NCI-H446 treated with DMSO at 0.1 percent for 48 hours (cell line): Measurements from ENCODE around the gene MMP24.

Experiments used
- DNase-seq: peaks from one replicate; lab custom pipeline; 2025; lab: John Stamatoyannopoulos, UW

MMP24 gene

DNA sequence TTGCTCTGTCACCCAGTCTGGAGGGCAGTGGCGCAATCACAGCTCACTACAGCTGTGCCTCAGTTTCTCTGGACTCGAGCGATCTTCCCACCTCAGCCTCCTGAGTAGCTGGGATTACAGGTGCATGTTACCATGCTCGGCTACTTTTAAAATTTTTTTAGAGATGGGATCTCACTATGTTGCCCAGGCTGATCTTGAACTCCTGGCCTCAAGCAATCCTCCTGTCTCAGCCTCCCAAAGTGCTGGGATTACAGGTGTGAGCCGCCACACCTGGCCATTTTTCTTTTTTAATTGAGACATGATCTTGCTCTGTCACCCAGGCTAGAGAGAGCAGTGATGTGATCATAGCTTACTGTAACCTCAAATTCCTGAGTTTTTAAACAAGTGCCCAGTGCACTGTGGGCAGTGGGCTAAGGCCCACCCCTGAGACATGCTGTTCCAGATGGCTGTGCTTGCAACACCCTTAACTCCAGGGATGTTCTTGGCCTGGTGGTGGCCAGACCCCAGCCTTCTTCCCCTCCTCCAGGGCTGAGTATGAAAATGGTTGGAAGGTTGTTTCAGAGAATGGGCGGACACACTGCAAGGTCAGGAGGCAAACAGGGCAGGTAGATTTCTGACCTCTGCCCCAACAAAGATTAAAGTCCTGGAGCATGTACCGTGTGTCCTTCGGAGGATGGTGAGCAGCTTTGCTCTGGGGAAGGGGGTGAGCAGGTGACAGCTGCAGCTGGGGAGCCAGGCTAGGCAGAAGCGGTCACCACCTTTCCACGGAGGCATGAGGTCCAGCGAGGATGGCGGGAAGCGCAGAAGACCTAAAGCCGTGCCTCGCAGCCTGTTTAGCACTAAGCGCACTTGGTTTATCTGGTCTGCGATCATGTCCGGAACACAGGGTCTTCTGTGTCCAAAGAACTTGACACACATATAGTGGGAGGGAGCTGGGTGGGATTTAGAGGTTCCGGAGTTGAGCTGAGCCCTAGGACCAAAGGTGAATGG lies 67.1 kb downstream of the MMP24 start:
- no peak for DNase-seq

DNA sequence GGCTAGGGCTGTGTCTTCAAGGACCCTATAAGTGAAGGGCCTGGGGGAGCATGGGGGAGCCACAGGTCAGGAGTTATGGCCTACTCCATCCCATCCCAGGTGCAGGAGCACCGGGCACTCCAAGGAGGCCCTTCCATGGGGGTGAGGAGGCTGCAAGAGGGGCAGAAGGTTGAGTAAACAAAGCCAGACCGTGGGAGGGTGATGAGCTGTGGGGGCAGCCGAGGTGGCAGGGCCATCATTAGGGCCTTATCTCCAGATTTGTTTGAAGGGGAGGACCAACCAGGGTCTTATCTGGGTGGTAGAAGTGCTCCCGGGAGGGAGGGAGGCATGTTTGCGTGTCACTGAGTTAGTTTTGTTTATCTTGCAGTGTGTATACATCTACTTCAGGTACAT lies 67.8 kb downstream of the MMP24 start:
- DNase-seq, result no peak

DNA sequence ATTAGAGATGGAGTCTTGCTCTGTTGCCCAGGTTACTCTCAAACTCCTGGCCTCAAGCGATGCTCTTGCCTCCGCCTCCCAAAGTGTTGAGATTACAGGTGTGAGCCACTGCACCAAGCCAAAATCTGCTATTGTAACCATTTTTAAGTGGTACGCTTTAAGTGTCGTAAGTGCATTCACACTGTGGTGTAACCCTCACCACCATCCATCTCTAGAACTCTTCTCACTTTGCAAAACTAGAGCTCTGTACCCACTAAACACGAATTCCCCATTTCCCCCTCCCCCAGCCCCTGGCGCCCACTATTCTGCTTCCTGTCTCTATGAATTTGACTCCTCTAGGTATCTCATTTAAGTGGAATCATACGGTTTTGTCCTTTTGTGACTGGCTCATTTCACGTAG lies 68.6 kb downstream of the MMP24 start:
- DNase-seq, result no peak

DNA sequence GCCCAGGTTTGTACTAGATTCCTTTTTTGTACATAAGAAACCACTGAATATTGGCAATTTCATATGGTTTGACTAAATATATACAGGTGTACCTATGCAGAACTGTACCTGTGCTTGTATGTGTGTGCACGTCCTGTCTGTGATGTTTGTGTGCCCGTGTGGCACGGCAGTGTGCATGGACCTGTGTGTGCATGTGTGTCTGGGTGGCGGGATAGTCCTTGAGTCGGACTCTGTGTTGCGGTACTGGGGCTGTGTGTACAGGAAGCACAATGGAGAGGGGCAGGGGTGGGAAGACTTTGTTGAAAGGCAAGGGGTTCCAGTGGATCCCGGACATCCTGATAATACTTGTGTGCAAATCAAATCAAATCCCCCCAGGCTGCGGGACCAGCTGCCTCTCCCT lies 69.2 kb downstream of the MMP24 start:
- no peak for DNase-seq

DNA sequence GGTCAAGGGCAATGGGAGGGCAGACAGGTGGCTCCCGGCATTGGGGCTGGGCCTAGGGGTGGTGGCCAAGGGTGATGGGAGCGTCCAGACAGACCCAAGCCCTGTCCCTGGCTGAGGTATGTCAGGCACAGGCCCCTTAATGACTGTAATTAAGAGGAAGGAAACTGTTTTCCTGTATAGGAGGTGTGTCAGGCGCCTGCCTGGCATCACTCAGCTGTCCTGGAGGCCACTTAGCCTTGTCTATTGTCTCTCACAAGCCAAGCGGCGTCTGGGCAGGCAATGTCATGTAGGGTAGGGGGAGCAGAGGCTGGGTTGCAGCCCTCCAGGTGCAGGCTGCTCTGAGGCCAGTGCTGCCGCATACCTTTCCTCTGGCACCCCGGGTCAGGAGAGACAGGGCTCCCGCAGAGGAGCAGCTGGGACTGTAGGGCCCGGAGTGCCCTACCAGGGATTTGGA lies 69.6 kb downstream of the MMP24 start:
- DNase-seq, result no peak

DNA sequence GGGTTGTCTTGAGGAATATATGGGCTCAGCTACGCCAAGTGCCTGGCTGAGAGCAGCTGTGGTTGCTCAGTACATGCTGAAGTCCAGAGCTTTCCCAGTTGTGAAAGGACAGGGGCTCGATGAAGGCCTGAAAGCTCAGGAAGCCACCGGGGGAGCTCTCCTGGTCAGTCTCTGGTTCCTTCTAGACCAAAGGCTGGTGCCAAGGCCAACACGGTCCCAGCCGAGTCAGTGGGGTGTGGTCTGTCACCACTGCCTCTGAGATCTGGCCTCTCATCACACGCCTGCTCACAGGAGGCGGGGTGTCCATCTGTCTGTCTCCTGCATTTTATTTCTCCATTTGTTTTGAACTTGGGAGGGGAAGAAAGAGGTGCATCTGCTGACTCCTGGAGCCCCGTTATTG lies 70.7 kb downstream of the MMP24 start:
- DNase-seq, result no peak

DNA sequence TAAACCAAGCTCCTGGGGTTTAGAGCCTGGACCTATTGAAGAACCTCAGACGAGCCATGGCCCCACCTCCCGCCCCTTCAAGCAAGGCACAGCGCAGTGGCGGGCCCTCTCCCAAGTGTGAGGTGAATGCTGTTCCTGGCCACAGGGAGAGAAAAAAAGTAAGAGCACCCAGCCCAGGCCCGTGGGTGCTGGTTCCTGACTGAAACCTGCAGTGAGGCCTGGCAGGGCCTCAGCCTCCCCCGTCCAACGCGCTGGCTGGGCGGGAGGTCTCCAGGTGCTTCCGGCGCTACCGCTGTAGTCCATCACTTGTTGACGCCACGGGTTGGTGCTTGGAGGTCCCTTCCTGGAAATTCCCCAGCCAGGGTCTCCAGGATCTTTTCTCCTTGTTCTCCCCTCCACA lies 71.2 kb downstream of the MMP24 start:
- DNase-seq, result no peak

DNA sequence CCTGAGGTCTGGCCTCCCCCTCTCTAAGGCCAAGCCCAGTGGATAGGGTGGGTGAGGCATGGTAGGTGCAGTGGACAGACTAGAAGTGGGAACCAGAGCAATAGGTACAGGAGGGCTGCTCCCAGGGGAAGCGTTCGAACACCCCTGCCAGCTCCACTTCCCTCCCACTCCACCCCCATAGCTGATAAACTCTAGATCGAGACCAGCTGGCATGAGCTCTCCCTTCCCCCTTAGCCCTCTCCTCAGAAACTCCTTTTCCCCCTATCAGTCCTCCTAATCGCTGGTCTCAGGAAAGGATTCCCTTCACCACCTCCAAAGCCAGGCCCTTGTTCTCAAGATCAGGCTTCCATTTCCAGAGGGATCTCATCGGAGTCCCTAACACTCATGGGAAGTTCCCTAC lies 71.8 kb downstream of the MMP24 start:
- no peak for DNase-seq

DNA sequence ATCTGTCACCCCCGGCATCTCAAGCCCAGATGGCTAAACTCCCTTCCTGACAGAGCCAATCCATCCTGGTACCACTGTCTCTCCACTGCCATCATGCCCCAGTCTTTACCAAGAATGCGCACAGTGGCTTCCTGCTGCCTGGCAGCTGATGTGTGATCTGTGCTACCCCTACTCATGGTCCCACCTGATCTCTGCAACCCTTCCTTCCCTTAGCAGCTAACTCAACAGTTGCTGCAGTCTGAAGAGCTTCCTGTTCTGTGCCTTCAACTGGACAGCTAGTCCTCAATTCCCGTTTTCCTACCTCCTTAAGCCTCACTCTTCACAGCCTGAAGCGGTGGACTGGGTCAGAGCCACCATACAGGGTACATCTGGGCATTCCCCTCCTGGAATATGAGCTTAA lies 73.3 kb downstream of the MMP24 start:
- DNase-seq, result no peak

DNA sequence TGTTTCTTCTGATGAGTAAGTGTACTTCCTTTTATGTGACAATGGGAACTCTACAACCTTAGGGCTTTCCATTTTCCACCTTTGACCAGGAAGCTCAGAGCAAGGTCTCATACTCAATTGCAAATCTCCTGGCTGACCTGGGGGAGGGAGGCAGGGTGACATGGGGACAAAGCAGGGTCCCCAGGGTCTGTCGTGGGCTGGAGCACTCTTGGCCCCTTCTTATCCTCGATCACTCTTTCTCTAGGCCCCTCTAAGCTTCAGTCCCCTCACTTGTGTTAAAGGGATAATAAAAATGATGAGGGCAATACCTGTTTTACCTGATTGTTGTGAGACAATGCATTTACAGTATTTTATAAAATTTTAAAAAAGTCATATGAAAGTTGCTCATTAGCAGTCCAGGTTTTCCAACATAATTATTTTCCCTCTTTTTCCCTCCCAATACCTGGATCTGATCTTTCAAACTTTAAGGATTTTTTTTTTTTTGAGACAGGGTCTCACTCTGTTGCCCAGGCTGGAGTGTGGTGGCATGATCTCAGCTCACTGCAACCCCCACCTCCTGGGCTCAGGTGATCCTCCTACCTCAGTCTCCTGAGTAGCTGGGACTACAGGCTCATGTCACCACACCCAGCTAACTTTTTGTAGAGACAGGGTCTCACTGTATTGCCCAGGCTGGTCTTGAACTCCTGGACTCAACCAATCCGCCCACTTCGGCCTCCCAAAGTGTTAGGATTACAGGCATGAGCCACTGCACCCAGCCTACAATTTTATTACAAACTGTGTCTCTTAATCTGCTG lies 74.2 kb downstream of the MMP24 start:
- DNase-seq, result no peak

DNA sequence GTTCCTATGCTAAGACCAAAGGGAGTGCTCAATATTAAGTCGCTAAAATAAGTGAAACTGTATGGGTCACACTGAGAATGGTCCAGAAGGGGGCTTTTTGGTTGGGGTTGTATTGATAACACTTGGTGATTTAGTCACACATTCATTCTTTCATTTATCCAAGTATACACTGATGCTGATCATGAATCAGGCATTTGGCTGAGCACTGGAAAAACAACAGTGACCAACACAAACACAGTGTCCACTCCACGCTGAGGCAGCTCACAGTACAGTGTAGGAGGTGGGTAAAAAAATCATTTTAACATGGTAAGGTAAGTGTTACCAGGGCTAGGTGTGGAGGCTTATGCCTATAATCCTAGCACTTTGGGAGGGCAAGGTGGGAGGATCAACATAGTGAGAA lies 74.9 kb downstream of the MMP24 start:
- DNase-seq, result no peak

DNA sequence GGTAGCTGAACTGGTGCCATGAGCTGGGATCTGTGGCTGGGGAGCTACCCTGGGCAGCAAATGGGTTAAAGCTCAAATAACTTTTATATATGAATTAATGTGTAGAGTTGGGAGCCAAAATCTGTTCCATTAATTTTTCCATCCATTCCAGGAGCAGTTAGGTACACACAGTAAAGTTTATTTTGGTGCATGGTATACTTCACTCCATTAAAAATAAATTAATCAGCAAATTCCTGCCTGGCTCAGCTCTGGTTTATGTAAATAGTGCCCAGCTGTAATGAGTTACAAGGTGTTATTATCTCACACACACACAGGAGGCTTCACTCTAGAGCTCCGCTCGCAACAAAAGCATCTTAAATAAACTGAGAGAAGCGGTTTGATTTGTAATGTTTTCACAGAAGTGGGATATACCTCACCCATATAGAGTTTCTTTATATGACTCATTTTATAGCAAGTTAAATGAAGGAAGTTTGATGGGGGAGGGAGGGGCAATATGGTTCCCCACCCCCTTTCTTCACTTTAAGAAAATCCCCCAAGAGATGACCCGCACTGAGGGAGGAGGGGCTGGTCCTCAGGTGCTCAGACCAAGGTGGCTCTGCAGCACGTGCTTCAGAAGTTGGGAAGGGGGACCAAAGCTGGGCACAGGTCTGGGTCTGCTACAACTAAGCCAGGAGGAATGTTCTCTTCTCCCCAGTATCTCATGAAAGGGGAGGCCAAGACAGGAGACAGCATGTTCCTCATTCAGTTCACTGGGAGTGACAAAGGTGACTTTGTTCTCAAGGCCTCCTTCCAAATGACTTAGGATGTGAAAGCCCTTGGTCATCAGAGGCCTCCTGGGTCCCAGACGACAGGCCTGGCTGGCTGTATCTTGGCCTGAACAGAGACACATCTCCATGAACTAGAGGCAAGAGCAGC lies 76.2 kb downstream of the MMP24 start:
- DNase-seq, result no peak

DNA sequence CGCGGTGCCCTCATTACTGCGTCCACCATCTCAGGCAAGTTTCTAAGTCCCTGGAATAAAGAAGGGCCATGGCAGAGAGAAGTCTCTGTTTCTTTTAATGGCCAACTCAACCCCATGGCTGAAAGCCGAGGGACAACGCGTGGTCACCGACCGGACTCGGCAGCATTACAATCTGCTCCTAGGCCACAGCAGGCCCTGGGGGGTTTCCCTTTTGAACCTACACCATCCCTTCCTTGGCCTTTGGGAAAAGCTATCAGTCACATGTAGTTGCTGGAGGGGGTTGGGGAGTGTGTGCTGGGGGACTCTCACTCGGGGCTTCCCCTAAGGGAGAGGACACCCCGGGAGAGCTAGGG lies 76.9 kb downstream of the MMP24 start:
- DNase-seq, result no peak

DNA sequence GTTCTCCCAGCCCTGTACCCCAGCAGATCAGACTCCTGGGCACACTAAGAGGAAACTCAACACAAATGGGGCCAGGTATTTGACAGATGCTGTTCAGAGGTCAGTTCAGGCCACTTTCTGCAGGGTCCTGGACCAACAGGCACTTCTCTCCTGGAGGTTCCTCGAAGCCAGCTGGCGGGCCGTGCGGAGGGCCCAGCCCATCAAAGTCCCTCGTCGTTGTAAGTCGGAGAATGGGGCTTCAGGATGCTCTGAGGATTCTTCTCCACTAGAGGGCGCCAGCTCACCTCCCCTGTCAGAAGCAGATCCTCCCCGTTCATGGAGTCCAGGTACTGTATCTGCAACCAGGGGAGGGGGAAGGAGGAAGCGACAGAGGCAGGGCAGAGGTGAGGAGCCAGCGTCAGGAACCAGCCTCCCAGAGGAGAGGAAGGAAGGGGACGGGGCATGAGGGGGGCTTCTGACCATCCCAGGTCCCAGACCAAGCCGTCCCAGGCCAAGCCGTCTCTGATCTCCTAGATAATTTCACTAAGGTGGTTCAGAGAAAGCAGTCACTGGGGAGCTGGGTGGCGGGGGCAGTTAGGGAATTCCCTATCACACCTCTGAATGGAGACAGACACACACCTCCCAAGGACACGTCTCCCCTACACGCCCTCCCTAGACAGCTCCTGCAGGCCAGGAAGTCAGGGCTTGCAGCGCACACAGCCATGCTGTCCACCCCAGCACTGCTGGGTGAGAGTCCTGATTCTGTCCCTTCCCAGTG lies 77.4 kb downstream of the MMP24 start:
- DNase-seq, result peak; percentile 77

DNA sequence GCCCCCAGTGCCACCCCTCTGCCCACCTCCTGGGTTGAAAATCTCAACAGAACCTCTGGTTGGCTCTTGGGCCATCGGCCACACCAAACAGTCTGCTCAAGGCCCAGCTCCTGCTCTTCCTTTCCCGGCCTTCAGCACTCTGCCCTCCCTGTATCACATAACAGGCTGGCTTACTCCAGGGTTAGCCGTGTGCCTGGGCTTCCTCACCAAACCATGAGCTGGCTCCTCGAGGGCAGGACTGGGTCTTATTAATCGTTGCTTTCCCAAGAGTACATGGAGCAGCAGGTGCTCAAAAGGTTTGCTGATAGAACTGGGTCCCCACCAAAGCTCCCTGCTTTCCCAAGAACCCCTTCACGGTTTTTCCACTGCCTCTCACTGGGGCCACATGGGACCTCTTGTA lies 78.5 kb downstream of the MMP24 start:
- DNase-seq, result no peak

DNA sequence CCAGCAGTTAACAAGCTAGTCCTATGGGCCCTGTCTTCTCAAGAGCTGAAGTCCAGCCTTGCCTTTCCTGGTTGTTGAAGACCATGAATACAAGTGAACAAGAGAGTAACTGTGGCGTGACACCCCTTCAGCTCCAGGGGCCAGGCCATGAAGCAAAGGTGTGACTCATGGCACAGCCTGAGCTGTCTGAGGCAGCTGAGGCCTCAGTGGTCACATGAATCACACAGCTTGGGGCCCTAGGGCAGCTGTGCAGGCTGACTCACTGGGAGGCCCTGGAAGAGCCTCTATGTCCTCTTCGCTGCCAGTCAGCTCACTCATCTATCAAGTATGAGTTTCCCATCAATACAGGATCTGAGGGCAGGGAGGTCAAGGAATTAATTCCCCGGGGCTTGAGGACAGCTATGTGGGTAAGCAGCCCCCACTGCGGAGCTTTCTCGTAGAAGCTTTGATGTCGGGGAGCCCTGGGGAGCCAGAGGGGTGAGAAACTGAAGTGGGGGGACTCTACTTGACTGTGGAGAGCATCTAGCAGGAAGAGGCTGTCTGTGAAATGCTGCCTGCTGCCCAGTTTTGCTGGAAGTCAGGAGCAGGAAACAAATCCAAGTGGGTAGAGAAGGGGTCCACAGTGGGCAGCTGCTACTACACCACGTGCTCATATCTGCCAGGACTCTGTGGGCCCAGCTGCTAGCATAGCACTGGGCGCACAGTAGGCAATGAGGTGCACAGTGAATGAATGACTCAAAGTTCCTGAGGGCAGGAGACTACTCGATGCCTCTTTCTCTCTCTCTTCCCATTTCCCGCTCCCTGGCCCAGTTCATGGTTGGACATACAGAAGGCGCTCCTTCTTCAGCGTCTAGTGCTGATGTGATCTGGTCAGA lies 79.4 kb downstream of the MMP24 start:
- DNase-seq, result peak; percentile 61

DNA sequence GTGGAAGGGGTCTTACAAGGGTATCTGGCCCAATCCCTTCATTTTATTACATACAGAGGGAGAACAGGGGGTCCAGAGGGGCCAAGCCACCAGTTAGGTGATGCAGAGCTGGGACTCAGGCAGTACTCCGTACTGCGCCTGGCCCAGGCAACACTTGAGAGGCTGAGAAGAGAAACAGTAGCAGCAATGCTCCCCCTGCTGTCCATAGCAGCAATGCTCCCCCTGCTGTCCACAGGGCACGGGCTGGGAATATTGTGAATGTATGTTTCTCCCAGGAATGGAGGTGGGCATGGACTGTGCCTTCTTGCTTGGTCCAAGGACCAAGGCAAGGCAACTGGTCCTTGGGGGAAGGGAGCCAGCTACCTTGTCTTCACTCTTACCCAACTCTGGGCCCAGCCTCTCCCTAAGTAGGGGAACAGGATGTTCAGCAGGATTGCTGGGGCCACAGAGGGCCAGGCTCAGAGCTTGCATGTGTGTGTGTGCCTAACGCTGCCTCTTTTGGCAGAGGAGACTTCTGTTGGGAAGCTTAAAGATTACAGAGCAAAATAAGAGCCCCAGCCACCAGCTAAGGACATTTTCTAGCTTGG lies 80.5 kb downstream of the MMP24 start:
- DNase-seq, result peak; percentile 25

DNA sequence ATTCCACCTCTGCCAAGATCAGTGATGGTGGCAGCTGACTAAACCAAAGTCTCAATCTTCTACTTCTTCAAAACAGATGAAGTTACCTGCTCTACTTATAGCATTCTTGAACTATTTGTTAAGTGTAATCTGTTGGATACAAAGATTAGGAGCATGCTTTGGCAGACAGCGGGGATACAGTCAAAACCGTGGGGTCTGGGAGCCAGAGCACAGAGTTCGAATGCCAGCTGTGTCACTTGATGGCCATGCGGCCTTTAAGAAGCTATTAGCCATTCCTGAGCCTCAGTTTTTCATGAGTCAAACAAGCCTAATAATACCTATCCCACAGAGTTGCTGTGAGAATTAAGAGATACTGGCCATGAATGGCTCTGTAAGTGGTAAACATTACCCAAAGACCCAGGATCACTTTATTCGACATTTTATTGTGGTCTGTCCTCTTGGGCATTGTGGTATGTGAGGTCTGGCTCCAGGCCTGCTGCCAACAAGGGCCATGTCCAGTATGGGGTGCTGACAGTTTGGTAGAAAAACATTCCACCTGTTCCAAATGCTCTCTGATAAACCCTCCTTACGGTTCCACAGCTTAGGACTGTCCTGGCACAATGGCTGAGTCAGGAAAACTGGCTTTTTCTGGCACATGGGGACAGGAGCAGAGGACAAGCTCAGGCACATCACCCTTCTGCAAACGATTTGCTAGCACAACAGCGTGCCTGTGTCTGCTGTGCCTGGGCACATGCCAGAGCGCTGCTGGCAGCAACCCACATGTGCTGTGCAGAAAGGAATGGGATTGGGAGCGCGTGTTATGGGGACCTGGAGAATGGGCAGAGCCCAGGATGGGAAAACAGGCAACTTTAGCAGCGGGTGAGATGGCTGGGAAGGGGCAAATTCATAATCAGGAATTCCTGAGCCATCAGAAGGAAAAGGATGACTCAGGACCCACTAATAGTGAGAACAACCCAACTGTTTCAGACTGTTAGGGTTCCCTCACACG lies 81.5 kb downstream of the MMP24 start:
- DNase-seq, result peak; percentile 95

DNA sequence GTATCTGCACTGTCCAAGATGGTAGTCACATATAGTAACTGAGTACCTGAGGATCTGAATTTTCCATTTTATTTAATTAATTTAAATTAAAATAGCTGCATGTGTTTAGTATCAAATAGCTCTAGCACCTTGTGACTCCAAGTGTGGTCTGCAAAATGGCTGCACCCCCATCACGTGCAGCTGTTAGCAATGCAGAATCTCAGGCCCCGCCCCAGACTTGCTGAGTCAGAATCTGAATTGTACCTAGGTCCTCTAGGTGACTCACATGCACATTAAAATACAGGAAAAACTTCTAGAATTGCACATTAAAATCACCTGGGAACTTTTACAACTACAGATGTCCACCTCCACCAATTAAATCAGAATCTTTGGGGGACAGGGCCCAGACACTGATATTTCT lies 84.9 kb downstream of the MMP24 start:
- no peak for DNase-seq
